ENCODE results near the gene LONP1.

DNA sequence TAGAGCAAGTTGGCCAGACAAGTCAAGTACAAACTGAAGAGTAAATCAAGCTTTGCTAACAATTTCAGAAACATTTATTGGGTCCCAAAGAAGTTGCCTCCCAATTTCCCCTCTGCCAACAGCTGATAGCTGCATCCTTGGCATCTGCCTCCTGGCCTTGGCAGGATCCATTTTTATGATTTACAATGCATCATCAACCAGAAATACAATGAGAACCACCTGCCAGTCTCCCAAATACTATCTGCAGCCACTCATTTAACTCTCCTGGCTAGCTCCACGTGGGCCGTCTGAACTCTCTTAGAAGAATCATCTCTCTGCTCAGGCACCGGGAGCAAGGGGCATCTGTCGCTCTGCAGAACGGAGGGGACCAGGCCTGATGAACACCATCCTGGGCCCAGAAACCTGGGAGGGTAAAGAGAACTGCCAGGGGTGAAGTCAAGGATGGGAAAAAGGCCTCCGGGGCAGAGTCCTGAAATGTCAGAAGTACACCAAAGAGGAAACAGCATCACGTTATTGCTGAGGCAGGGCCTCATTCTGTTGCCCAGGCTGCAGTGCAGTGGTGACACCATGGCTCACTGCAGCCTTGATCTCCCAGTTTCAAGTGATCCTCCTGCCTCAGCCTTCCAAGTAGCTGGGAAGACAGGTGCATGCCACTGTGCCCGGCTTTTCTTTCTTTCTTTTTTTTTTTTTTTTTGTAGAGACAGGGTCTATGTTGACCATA, 2.6 kb downstream of the LONP1 start:
- TF ChIP-seq, protein P1, sequence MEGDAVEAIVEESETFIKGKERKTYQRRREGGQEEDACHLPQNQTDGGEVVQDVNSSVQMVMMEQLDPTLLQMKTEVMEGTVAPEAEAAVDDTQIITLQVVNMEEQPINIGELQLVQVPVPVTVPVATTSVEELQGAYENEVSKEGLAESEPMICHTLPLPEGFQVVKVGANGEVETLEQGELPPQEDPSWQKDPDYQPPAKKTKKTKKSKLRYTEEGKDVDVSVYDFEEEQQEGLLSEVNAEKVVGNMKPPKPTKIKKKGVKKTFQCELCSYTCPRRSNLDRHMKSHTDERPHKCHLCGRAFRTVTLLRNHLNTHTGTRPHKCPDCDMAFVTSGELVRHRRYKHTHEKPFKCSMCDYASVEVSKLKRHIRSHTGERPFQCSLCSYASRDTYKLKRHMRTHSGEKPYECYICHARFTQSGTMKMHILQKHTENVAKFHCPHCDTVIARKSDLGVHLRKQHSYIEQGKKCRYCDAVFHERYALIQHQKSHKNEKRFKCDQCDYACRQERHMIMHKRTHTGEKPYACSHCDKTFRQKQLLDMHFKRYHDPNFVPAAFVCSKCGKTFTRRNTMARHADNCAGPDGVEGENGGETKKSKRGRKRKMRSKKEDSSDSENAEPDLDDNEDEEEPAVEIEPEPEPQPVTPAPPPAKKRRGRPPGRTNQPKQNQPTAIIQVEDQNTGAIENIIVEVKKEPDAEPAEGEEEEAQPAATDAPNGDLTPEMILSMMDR (IDR thresholded peaks at IDR 0.05; ENCODE audit: borderline replicate concordance, extremely low read depth, low read length, poor library complexity, severe bottlenecking): no peak
- no peak for TF ChIP-seq EZH2 (IDR thresholded peaks at IDR 0.05; ENCODE audit: borderline replicate concordance, low read depth, low read length, severe bottlenecking)
